Stimulated activated CD8-positive, alpha-beta memory T cell treated with anti-CD3 and anti-CD28 coated beads, Interleukin-7, amount 100 ng/mL, for 4 hours (primary cell): ENCODE results near the gene FGF19.
"Not testable (repeated sequence)": the region's sequence is repeated elsewhere in the genome, so short reads cannot be mapped to it uniquely, and the experiment has no call there.

Experiments used
- DNase-seq, 2 donors: peaks; one replicate each; pipeline ENCODE4 v3.0.0-alpha.2; 2020; ENCODE audit warnings: low read depth in 2 of 2

FGF19 gene

DNA sequence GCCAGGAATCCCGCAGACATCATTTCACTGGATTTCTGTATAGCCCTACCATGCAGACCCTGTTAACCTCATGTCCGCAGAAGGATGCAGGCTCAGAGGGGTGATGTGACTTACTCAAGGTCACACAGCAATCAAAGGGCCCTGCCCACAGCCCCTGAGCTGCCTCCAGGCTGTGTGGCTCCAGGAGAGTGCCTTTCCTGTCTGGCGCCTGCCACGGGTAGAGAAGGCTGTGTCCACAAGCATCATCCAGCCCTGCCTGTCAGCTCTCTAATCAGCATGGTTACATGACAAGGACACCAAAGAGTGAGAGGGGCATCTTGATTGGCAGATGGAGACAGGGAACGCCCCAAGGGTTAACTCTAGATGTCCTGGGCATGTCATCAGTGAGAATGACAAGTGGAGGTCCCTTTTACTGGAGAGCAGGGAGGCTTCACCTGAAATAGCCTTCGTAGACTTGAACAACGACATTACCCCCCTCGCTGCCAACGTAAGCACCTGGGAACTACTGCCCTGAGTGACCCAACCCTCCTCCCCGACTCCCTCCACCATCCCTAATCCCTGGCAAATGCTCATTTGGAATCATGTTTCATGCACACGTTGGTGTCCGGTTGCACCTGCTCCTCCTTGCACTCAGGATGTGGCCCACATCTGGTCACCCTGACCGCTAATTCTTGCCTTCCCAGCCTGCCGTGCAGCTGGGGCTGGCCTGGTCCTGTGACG lies 6.9 kb downstream of the FGF19 start:
- DNase-seq = no peak

- DNase-seq = not testable (repeated sequence)
Measured at GRCh38 chr11:69695995-69696394, 7.8 kb downstream of the FGF19 start.

GRCh38 chr11:69695581-69695980 lies 8.2 kb downstream of the FGF19 start:
- DNase-seq = no peak

- DNase-seq = no peak
Measured at GRCh38 chr11:69694781-69695180, 9.0 kb downstream of the FGF19 start.

- DNase-seq = no peak
Measured at GRCh38 chr11:69692422-69692821, 11.4 kb downstream of the FGF19 start.

GRCh38 chr11:69691463-69691862 lies 12.4 kb downstream of the FGF19 start:
- no peak for DNase-seq

DNA sequence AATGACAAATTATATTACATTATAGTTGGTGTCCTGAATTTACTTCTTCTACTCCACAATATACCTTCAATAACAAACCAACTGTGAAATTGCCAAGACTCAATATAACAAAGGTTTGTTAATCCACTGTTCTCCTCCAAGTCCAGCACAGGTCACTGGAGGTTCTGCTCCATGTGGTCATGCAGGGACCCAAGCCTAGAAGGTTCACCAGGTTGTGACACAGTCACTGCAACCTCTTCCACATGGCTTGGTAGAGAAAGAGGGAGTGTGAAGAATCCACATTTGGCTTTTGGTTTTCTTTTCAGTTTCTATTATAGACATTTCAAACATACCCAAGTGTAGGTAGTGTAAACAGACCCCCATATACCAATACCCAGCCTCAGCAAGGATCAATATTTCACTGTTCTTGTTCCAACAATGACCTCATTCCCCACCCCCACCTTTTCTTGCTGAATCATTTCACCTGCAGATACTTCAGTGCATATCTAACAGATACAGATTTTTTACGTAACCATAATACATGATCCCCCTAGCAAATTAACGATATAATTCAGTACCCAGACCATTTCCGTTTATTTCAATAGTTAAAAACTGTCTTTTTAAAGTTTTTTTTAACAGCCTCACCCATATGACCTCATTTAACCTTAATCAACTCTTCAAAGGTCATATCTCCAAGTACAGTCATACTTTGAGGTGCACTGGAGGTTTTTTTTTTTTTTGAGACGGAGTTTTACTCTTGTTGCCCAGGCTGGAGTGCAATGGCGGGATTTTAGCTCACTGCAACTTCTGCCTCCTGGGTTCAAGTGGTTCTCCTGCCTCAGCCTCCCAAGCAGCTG lies 14.1 kb downstream of the FGF19 start:
- DNase-seq = no peak

- not testable (repeated sequence) for DNase-seq
Measured at GRCh38 chr11:69687969-69688771, 15.7 kb downstream of the FGF19 start.

GRCh38 chr11:69686856-69687255 lies 17.0 kb downstream of the FGF19 start:
- no peak for DNase-seq

GRCh38 chr11:69686452-69686851 lies 17.4 kb downstream of the FGF19 start:
- DNase-seq = no peak

- no peak for DNase-seq
Measured at GRCh38 chr11:69685348-69685747, 18.5 kb downstream of the FGF19 start.

- no peak for DNase-seq
Measured at GRCh38 chr11:69684651-69685050, 19.2 kb downstream of the FGF19 start.

- DNase-seq = no peak
Measured at GRCh38 chr11:69683764-69684333, 20.0 kb downstream of the FGF19 start.

- no peak for DNase-seq
Measured at GRCh38 chr11:69682681-69683326, 21.0 kb downstream of the FGF19 start.

GRCh38 chr11:69682221-69682620 lies 21.6 kb downstream of the FGF19 start:
- no peak for DNase-seq

DNA sequence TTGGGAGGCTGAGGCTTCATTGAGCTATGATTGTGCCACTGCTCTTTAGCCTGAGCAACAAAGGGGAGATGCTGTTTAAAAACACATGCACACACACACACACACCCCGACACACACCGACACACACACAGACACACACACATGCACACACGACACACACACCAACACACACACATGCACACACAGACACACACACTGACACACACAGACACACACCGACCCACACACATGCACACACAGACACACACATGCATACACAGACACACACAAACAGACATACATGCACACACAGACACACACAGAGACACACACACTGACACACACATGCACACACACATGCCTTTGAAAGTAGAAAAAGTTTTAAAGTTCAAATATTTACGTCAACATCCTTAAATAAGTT lies 23.1 kb downstream of the FGF19 start:
- DNase-seq = no peak

- no peak for DNase-seq
Measured at GRCh38 chr11:69677749-69678148, 26.1 kb downstream of the FGF19 start.

- DNase-seq = peak; percentile 89 to 93
Measured at GRCh38 chr11:69674886-69675714, 28.7 kb downstream of the FGF19 start, which contains the start of gene LTO1. Gene LTO1 (minus strand): TSS chr11:69675353. CDS start chr11:69675239, 114 bp downstream.

GRCh38 chr11:69674267-69674885 lies 29.4 kb downstream of the FGF19 start:
- DNase-seq = no peak
